Left ventricle myocardium superior (tissue), 1 donor: ENCODE data around the gene IL37. TPM values are rescaled to one million over a fixed set of nuclear protein-coding genes. Genes with fewer than 3 reads are reported as not detected.

Source experiments
- ATAC-seq: fragments of 200-7000 bp; cut with Tn5 transposase; one replicate; pipeline ENCODE4 v1.9.1; 2020; ENCODE audit warnings: mild to moderate bottlenecking, moderate library complexity
- DNase-seq: peaks from one replicate; pipeline ENCODE4 v3.0.0-alpha.2; 2020
- intact Hi-C: fragments of 100-400 bp; cut with micrococcal nuclease; formaldehyde crosslinking; loops from one replicate; pipeline ENCODE4 v1.11.0; 2022
- total RNA-seq: library from RNA; stranded (reverse); fragmentation: NEBNext Ultra II Directional; extraction: Animal tissue kit (Norgen Biotek cat#: 25700); gene quantifications from one replicate; pipeline ENCODE4 v1.2.1, GENCODE V29; 2021
- donor health status: DM: no; HTN: yes; CAD: no; lungs with severe emphysema.

The IL37 gene
- total RNA-seq, 1 donor from 2014 or later = not detected

DNA sequence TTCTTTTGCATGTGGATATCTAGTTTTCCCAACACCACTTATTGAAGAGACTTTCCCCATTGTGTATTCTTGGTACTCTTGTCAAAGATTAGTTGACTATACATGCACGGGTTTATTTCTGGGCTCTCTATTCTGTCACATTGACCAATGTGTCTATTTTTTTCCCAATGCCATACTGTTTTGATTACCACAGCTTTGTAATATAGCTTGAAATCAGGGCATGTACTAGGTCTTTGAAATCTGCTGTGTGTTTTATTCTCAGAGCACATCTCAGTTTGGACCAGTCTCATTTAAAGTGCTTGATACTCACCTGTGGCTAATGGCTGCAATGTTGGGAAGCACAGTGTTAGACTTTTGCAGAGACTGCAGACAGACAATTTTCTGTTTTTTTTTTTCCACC is 34.0 kb downstream of the IL37 start:
- intact Hi-C loops = loop anchor here (10.0 kb wide), 1 partner anchor 180 kb away; the partner anchor contains the start of gene CKAP2L
- DNase-seq (no peak), ATAC-seq (no peak)

- no peak for ATAC-seq
- intact Hi-C loops = loop anchor here (10.0 kb wide), 1 partner anchor 181 kb away; the partner anchor contains the start of gene CKAP2L
- DNase-seq = no peak
Observed at GRCh38 chr2:112946086-112946485, 35.1 kb downstream of the IL37 start.

DNA sequence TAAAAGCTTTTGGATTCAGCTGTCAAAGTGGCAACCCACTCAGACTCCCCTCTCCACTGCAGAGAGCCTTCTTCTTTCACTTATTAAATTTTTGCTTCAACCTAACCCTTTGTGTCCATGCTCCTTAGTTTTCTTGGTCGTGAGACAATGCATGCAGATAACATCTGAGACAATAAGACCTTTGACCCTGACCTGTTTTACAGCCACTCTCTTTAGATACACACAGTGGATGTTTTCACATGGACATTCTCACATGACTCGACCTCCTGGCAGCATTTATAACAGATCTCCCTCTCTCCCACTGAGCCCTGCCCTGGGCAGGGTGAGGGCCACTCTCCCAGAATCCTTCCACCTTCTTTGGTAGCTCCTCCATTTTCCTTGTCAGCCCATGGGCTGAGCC is 36.4 kb downstream of the IL37 start:
- ATAC-seq = no peak
- no peak for DNase-seq
- intact Hi-C loops = loop anchor here (10.0 kb wide), 1 partner anchor 183 kb away; the partner anchor contains the start of gene CKAP2L

GRCh38 chr2:112949456-112949855 is 38.5 kb downstream of the IL37 start:
- DNase-seq (no peak), ATAC-seq (no peak)
- intact Hi-C loops = loop anchor here (10.0 kb wide), 1 partner anchor 185 kb away; the partner anchor contains the start of gene CKAP2L

- ATAC-seq = no peak
Observed at GRCh38 chr2:112954364-112954763, 43.4 kb downstream of the IL37 start.

DNA sequence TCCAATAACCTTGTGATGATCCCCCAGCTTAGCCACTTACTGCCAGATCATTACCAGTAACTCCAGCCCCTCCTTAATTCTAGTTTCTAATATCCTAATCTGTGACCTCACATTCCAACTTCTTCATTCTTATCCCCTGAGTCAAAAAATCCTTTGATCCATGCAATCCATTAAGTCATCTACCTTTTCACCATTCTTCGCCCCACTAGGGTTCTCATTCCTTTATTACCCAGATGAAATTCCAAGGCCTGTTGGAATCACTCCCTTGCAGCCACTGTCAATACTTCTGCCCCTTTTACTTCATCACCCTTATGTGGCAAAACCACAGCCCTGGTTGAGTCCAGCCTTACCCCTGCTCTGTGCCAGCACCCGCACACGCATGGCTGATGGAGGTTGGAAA is 46.5 kb downstream of the IL37 start:
- DNase-seq (no peak), ATAC-seq (no peak)
- intact Hi-C loops = no loop called here

More at GRCh38 chr2:112954364-112954763, 43.4 kb downstream of the IL37 start:
- intact Hi-C loops = no loop called here
- DNase-seq = no peak

DNA sequence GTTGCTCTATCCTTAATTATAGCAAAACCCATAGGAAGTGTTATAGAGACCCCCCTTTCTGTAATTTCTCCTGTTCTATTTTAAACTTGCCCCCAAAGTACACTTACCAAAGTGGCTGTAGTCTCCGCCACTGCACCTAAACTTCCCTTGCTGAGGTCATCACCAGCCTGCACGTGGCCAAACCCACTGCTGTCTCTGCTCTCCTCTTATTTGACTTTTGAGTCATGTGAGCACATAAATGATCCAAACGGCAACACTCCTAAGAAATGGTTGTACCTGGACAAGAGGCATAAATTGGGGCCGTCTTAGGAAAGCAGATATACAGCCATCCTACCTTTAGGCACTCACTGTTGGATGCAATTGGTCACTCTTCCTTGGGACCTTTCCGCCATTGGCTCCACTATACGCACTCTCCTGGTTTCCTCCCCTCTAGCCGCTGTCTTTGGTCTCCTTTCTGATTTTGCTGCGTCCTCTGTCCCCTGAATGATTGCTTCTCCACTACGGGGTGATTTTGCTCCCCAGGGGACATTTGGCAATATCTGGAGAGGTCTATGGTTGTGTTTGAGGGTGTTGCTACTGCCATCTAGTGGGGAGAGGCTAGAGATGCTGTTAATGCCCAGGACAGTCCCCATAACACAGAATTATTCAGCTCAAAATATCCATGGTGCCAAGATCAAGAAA is 47.6 kb downstream of the IL37 start:
- intact Hi-C loops = no loop called here
- ATAC-seq (peak; percentile 50), DNase-seq (no peak)

- intact Hi-C loops = no loop called here
- no peak for DNase-seq
- no peak for ATAC-seq
Observed at GRCh38 chr2:112959109-112959812, 48.3 kb downstream of the IL37 start.

DNA sequence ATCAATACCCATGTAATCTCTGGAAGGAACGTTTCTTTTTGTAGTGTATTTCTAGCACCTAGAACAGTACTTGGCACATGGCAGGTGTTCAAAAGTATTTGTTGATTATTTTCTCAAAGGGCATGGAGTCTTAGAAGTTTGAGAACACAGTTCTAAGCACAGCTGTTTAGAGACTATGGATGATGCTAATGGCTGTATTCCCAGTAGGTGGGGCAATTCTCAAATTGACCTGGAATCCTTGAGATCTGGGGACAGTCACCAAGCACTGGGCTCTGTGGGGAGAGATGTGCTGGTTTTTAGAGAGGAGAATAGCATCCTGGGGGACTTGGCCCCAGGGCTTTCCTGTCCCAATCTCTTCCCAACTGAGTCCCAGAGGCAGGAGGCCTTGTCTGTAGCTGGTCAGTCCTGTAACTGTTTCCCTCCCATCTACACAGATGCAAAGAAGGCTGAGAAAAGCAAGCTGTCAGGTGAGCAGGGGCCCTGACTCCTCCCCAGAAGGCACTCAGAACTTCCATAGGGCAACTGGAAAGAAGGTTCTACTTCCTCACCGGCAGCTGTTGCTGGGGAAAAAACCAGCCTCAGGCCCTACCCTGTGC is 49.4 kb downstream of the IL37 start:
- intact Hi-C loops = no loop called here
- ATAC-seq (no peak), DNase-seq (no peak)

DNA sequence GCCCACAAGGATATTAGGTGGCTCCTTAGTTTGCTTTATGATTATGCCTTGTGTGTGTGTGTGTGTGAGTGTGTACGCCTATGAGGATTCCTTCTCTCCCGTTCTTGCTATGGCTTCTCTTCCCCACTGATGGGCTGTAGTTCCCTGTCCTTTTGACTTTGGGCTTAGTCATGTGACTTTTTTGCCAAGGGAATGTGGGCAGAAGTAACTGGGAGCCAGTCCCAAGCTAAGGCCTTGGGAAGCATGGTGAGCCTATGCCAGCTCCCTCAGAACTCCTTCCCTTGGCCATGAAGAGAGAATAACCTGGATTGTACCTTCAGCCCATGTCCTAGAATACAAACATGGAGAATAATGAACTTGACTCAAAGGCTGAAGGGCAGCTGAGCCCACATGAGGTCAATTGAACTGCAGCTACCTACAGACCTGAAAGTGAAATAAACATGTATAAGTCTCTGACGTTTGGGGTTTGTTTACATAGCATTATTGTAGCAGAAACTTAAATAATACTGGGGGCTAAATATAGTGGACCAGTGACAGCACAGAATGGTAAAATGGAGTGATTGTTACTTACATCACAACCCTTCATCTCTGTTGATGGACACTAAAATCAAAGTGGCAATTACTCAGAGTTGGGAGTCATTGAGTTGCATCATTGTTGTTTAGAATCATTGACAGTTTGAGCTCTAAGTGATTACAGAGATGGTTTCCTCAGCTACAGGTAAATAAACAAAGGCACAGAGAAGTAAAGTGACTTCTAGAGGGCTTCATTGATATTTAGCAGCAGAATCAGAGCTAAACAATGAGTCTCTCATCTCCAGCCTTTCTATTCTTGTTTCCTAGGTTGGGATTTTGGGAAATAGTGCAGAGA is 51.6 kb downstream of the IL37 start:
- DNase-seq = no peak
- no peak for ATAC-seq
- intact Hi-C loops = no loop called here

GRCh38 chr2:112967023-112967422 is 56.1 kb downstream of the IL37 start:
- intact Hi-C loops = no loop called here
- DNase-seq = no peak
- no peak for ATAC-seq

Other genes with a start within 250 kb of the IL37 start
- gene NT5DC4, start 190.1 kb upstream of the IL37 start, total RNA-seq = not detected
- 0.10 TPM for gene CKAP2L, start 146.6 kb upstream of the IL37 start, total RNA-seq
- not detected for gene IL1A, start 126.7 kb upstream of the IL37 start, total RNA-seq
- gene IL1B, start 74.4 kb upstream of the IL37 start, total RNA-seq = 0.37 TPM
- not detected for gene IL36G, start 66.8 kb downstream of the IL37 start, total RNA-seq
- not detected for gene IL36A, start 94.3 kb downstream of the IL37 start, total RNA-seq
- gene IL36B, start 141.7 kb downstream of the IL37 start, total RNA-seq = not detected
- not detected for gene IL36RN, start 148.0 kb downstream of the IL37 start, total RNA-seq
- not detected for gene IL1F10, start 156.8 kb downstream of the IL37 start, total RNA-seq
- 0.57 TPM for gene IL1RN, start 216.4 kb downstream of the IL37 start, total RNA-seq